ENCODE results near the gene SLC6A11. TPM values are rescaled to one million over a fixed set of nuclear protein-coding genes. Genes with fewer than 3 reads are reported as not detected.

SLC6A11 gene
- total and polyA plus RNA-seq, 2 donors (not counting 3 experiments of a cell fraction or from before 2014, with no cell fraction given), result not detected

GRCh38 chr3:10887015-10887414 lies 71.0 kb downstream of the SLC6A11 start:
- no peaks in the 10 kb centered on the region for H4K20me1 ChIP-seq (replicated peaks; ENCODE audit: control insufficient read depth, extremely low read depth, insufficient read depth, low read length)
- H3K27ac ChIP-seq (ENCODE audit: insufficient read depth, low read depth, low read length), result no peak overlapping the region
- no TSS peak for BruUV-seq (replicated peaks)
- no peaks in the 10 kb centered on the region for H3K9me3 ChIP-seq (replicated peaks; ENCODE audit: control insufficient read depth, insufficient read depth, low read length)
- H3K9me1 ChIP-seq (replicated peaks; ENCODE audit: control insufficient read depth, extremely low read depth, insufficient read depth, low read length), result no peaks in the 10 kb centered on the region
- no peak for FAIRE-seq
- no peaks in the 10 kb centered on the region for H3K36me3 ChIP-seq (ENCODE audit: control insufficient read depth in 2 of 2, extremely low read depth in 1 of 2, insufficient read depth in 2 of 2, low read length in 2 of 2)
- ChIA-PET POLR2A (no interaction called here), CTCF (no interaction called here)
- H3K27me3 ChIP-seq (ENCODE audit: control insufficient read depth in 2 of 2, insufficient read depth in 2 of 2, low read length in 2 of 2), result no peaks in the 10 kb centered on the region
- no peak for DNase-seq (ENCODE audit: low read depth, low spot score)
- no peak overlapping the region for H3K4me2 ChIP-seq (ENCODE audit: insufficient read depth, low read length)
- dilution Hi-C loops (cut with MboI; ENCODE audit: extremely low pct_ligation_motif_present, low sequenced_read_pairs) (no loop called here), intact Hi-C loops (cut with micrococcal nuclease) (no loop called here)
- H3K4me1 ChIP-seq (ENCODE audit: control insufficient read depth, extremely low read depth, insufficient read depth, low read length), result no peaks in the 10 kb centered on the region
- no peak overlapping the region for H2AFZ ChIP-seq (ENCODE audit: low read depth, low read length)
- TF ChIP-seq, protein P1, sequence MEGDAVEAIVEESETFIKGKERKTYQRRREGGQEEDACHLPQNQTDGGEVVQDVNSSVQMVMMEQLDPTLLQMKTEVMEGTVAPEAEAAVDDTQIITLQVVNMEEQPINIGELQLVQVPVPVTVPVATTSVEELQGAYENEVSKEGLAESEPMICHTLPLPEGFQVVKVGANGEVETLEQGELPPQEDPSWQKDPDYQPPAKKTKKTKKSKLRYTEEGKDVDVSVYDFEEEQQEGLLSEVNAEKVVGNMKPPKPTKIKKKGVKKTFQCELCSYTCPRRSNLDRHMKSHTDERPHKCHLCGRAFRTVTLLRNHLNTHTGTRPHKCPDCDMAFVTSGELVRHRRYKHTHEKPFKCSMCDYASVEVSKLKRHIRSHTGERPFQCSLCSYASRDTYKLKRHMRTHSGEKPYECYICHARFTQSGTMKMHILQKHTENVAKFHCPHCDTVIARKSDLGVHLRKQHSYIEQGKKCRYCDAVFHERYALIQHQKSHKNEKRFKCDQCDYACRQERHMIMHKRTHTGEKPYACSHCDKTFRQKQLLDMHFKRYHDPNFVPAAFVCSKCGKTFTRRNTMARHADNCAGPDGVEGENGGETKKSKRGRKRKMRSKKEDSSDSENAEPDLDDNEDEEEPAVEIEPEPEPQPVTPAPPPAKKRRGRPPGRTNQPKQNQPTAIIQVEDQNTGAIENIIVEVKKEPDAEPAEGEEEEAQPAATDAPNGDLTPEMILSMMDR (IDR thresholded peaks at IDR 0.05; ENCODE audit: extremely low read depth in 1 of 2, insufficient read depth in 1 of 2, low read depth in 1 of 2, low read length in 2 of 2), result no peak
- TF ChIP-seq, protein P2, sequence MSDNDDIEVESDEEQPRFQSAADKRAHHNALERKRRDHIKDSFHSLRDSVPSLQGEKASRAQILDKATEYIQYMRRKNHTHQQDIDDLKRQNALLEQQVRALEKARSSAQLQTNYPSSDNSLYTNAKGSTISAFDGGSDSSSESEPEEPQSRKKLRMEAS (IDR thresholded peaks at IDR 0.05; ENCODE audit: insufficient read depth, insufficient read length), result no peak
- TF ChIP-seq GATA2 (IDR thresholded peaks at IDR 0.05; ENCODE audit: insufficient read depth, insufficient read length, low read depth, low read length) (no peak), MYC (IDR thresholded peaks at IDR 0.05; ENCODE audit: low read depth, low read length) (no peak), POLR2A (IDR thresholded peaks at IDR 0.05; ENCODE audit: low read depth, low read length) (no peak), POLR2AphosphoS5 (IDR thresholded peaks at IDR 0.05; ENCODE audit: insufficient read depth, low read depth, low read length) (no peak), EZH2 (IDR thresholded peaks at IDR 0.05; ENCODE audit: borderline replicate concordance, low read depth, low read length, severe bottlenecking) (no peak), JUN (IDR thresholded peaks at IDR 0.05; ENCODE audit: borderline replicate concordance, insufficient read depth, insufficient read length, low read depth) (no peak), FOS (IDR thresholded peaks at IDR 0.05; ENCODE audit: borderline replicate concordance, insufficient read depth, low read length) (no peak)
- no peaks in the 10 kb centered on the region for H3K79me2 ChIP-seq (ENCODE audit: control insufficient read depth, insufficient read depth, low read length)
- no peak overlapping the region for H3K9ac ChIP-seq (replicated peaks; ENCODE audit: extremely low read depth, insufficient read depth, low read length)
- no peak overlapping the region for H3K4me3 ChIP-seq (replicated peaks in 1 of 3; ENCODE audit: insufficient read depth in 1 of 3, low read depth in 1 of 3, low read length in 3 of 3)
